MCF 10A (cell line): ENCODE measurements around the gene RAX2. TPM values are rescaled to one million over a fixed set of nuclear protein-coding genes. Genes with fewer than 3 reads are reported as not detected.

ENCODE experiments used
- BruUV-seq: library from RNA; stranded (reverse); fragments of 400-500 nt; replicated peaks from 2 replicates; lab custom pipeline; 2021; lab: Mats Ljungman, UMichigan
- CTCF ChIA-PET: fragments of 300-600 bp; sonication (Branson Sonifier 250); formaldehyde crosslinking; extraction: SDS; loops from one replicate; lab custom pipeline; 2021; ENCODE audit warnings: antibody characterized with exemption, inconsistent platforms; lab: Yijun Ruan, JAX
- POLR2A ChIA-PET: fragments of 300-600, 350-650 bp; sonication (Branson Sonifier 250); formaldehyde crosslinking; extraction: SDS; loops from one replicate; lab custom pipeline; 2020; ENCODE audit warnings: antibody characterized with exemption, inconsistent platforms; lab: Yijun Ruan, JAX
- DNase-seq: peaks from one replicate; pipeline ENCODE4 v3.0.0-alpha.2; 2018; ENCODE audit not compliant: unreplicated experiment
- H3K27ac Mint-ChIP-seq: one replicate; pipeline ENCODE4 v1.8.0; 2022; ENCODE audit warnings: mild to moderate bottlenecking, low read depth, mixed read lengths; ENCODE audit not compliant: unreplicated experiment
- H3K27me3 Mint-ChIP-seq: one replicate; pipeline ENCODE4 v1.8.0; 2022; ENCODE audit warnings: mixed read lengths; ENCODE audit not compliant: insufficient read depth, unreplicated experiment
- H3K36me3 Mint-ChIP-seq: one replicate; pipeline ENCODE4 v1.8.0; 2022; ENCODE audit warnings: mild to moderate bottlenecking, moderate library complexity, mixed read lengths; ENCODE audit not compliant: insufficient read depth, unreplicated experiment
- H3K4me1 Mint-ChIP-seq: one replicate; pipeline ENCODE4 v1.8.0; 2022; ENCODE audit warnings: mixed read lengths; ENCODE audit not compliant: insufficient read depth, unreplicated experiment
- H3K4me3 Mint-ChIP-seq: one replicate; pipeline ENCODE4 v1.8.0; 2022; ENCODE audit warnings: mild to moderate bottlenecking, moderate library complexity, mixed read lengths; ENCODE audit not compliant: unreplicated experiment
- H3K9me3 Mint-ChIP-seq: one replicate; pipeline ENCODE4 v1.8.0; 2022; ENCODE audit warnings: mixed read lengths; ENCODE audit not compliant: unreplicated experiment
- intact Hi-C: fragments of 100-400 bp; cut with micrococcal nuclease; formaldehyde crosslinking; loops from 2 replicates; pipeline ENCODE4 v1.14.1; 2022
- total RNA-seq: library from RNA; stranded (reverse); gene quantifications from 2 replicates; pipeline ENCODE4 v1.2.3, GENCODE V29; 2022
- TF ChIP-seq, protein P1 (sequence below): fragments of 200-600 bp; IDR thresholded peaks from one replicate; pipeline ENCODE4 v1.8.0; 2022; ENCODE audit warnings: antibody characterized with exemption, mild to moderate bottlenecking; ENCODE audit not compliant: unreplicated experiment

The RAX2 gene
- total RNA-seq, 1 experiment from 2014 or later = not detected

DNA sequence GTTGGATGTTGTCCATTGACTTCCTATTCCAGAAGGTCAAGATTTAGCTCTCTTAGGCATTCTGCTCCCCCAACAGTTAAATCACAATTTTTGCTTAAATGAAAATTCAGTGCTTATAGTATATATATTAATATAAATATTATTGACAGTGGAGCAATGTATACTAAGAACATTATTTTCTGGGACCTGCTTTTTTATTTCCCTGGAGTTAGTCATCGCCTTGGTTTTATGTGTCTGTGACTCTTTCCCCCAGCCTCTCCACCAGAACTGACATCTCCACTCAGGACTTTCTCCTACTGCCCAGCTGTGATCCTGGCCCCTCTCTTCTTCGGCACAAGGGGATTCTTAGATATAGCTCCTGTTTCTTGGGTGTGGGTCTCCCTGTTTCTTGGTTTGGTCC is 24.3 kb upstream of the RAX2 start:
- ChIA-PET CTCF (no interaction called here), POLR2A (no interaction called here)
- peaks cover 8% of the 10 kb centered on the region for H3K9me3 Mint-ChIP-seq
- no peak overlapping the region for H3K4me3 Mint-ChIP-seq
- DNase-seq = no peak
- no peaks in the 10 kb centered on the region for H3K4me1 Mint-ChIP-seq
- no peaks in the 10 kb centered on the region for H3K36me3 Mint-ChIP-seq
- TF ChIP-seq, protein P1, sequence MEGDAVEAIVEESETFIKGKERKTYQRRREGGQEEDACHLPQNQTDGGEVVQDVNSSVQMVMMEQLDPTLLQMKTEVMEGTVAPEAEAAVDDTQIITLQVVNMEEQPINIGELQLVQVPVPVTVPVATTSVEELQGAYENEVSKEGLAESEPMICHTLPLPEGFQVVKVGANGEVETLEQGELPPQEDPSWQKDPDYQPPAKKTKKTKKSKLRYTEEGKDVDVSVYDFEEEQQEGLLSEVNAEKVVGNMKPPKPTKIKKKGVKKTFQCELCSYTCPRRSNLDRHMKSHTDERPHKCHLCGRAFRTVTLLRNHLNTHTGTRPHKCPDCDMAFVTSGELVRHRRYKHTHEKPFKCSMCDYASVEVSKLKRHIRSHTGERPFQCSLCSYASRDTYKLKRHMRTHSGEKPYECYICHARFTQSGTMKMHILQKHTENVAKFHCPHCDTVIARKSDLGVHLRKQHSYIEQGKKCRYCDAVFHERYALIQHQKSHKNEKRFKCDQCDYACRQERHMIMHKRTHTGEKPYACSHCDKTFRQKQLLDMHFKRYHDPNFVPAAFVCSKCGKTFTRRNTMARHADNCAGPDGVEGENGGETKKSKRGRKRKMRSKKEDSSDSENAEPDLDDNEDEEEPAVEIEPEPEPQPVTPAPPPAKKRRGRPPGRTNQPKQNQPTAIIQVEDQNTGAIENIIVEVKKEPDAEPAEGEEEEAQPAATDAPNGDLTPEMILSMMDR = no peak
- H3K27ac Mint-ChIP-seq = no peak overlapping the region
- BruUV-seq = no TSS peak
- H3K27me3 Mint-ChIP-seq = peaks cover 26% of the 10 kb centered on the region
- intact Hi-C loops = no loop called here

GRCh38 chr19:3793799-3794198 is 21.8 kb upstream of the RAX2 start:
- ChIA-PET CTCF (interaction anchor here (1.1 kb wide), 1 partner anchor 28 kb away, joined by 3 read pairs; no protein-coding TSS in a partner anchor), POLR2A (no interaction called here)
- Mint-ChIP-seq H3K9me3 (peaks cover 16% of the 10 kb centered on the region), H3K36me3 (no peaks in the 10 kb centered on the region), H3K27ac (no peak overlapping the region), H3K4me1 (no peaks in the 10 kb centered on the region), H3K27me3 (peaks cover 24% of the 10 kb centered on the region), H3K4me3 (no peak overlapping the region)
- BruUV-seq = no TSS peak
- DNase-seq = no peak
- TF ChIP-seq, protein P1 = no peak
- intact Hi-C loops = no loop called here

- TF ChIP-seq, protein P1 = no peak
- DNase-seq = no peak
- H3K9me3 Mint-ChIP-seq = peaks cover 15% of the 10 kb centered on the region
- no peak overlapping the region for H3K27ac Mint-ChIP-seq
- no TSS peak for BruUV-seq
- H3K36me3 Mint-ChIP-seq = no peaks in the 10 kb centered on the region
- ChIA-PET POLR2A (no interaction called here), CTCF (interaction anchor here (0.7 kb wide), 1 partner anchor 143 kb away, joined by 3 read pairs; no protein-coding TSS in a partner anchor)
- no peaks in the 10 kb centered on the region for H3K4me1 Mint-ChIP-seq
- intact Hi-C loops = no loop called here
- peaks cover 24% of the 10 kb centered on the region for H3K27me3 Mint-ChIP-seq
- no peak overlapping the region for H3K4me3 Mint-ChIP-seq
Measured at GRCh38 chr19:3792114-3792513, 20.1 kb upstream of the RAX2 start.

DNA sequence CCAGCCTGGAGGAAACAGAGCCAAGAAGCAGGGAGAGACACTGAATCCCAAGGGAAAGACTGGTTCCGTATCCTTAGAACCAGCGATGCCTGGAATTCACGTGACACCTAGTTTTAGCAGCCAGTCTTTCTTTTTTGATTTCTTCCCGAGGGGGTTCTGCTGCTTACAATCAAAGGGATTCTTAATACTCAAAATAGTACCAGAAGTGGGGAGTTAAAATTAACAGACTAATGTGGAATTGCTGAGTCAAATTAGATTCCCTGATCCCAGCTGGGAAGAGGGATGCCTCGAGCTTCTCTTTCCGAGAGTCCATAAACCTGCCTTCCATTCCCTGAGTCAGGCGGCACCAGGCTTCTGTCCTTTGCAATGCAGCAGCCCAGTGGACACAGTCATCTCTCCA is 18.9 kb upstream of the RAX2 start:
- no peak overlapping the region for H3K4me3 Mint-ChIP-seq
- peaks cover 8% of the 10 kb centered on the region for H3K9me3 Mint-ChIP-seq
- no peak overlapping the region for H3K27ac Mint-ChIP-seq
- H3K27me3 Mint-ChIP-seq = peaks cover 24% of the 10 kb centered on the region
- ChIA-PET POLR2A (no interaction called here), CTCF (no interaction called here)
- DNase-seq = no peak
- H3K36me3 Mint-ChIP-seq = no peaks in the 10 kb centered on the region
- no peaks in the 10 kb centered on the region for H3K4me1 Mint-ChIP-seq
- TF ChIP-seq, protein P1 = no peak
- BruUV-seq = no TSS peak
- intact Hi-C loops = no loop called here
